Osteoblast (primary cell): ENCODE data around the gene AXDND1. TPM values are rescaled to one million over a fixed set of nuclear protein-coding genes. Genes with fewer than 3 reads are reported as not detected.

Source experiments
- DNase-seq: peaks from one replicate; pipeline ENCODE4 v3.0.0; 2011; ENCODE audit warnings: low spot score, mixed read lengths; ENCODE audit not compliant: insufficient read length; ENCODE audit errors: missing footprints
- H2AFZ ChIP-seq: 2 replicates; pipeline ENCODE4 v1.6.0; 2011; ENCODE audit warnings: mild to moderate bottlenecking, low read length
- H3K27ac ChIP-seq: 2 replicates; pipeline ENCODE4 v1.5.1; 2011; ENCODE audit warnings: mild to moderate bottlenecking, low read depth, low read length, moderate library complexity
- H3K27me3 ChIP-seq: 2 replicates; pipeline ENCODE4 v1.6.0; 2012; ENCODE audit warnings: mild to moderate bottlenecking, control low read depth, inconsistent platforms, low read length, moderate library complexity; ENCODE audit not compliant: insufficient read depth
- H3K36me3 ChIP-seq: 2 replicates; pipeline ENCODE4 v1.5.1; 2011; ENCODE audit warnings: mild to moderate bottlenecking, low read length, control low read depth, moderate library complexity; ENCODE audit not compliant: insufficient read depth
- H3K4me1 ChIP-seq: 2 replicates; pipeline ENCODE4 v1.5.1; 2011; ENCODE audit warnings: mild to moderate bottlenecking, low read length, control low read depth, moderate library complexity; ENCODE audit not compliant: insufficient read depth
- H3K4me2 ChIP-seq: 2 replicates; pipeline ENCODE4 v1.6.0; 2011; ENCODE audit warnings: mild to moderate bottlenecking, low read length; ENCODE audit not compliant: insufficient read depth
- H3K4me3 ChIP-seq: fragments of 200-600 bp; sonication (generic); 3 replicates; pipeline ENCODE4 v1.5.1; 2012; ENCODE audit warnings: mild to moderate bottlenecking, low read length, inconsistent platforms; ENCODE audit not compliant: insufficient read depth
- H3K79me2 ChIP-seq: 2 replicates; pipeline ENCODE4 v1.6.0; 2012; ENCODE audit warnings: mild to moderate bottlenecking, low read length, control low read depth, inconsistent platforms; ENCODE audit not compliant: insufficient read depth
- H3K9me3 ChIP-seq: 2 replicates; pipeline ENCODE4 v1.5.1; 2011; ENCODE audit warnings: low read depth, low read length, control low read depth
- H4K20me1 ChIP-seq: 2 replicates; pipeline ENCODE4 v1.6.0; 2012; ENCODE audit warnings: mild to moderate bottlenecking, low read length, control low read depth; ENCODE audit not compliant: insufficient read depth
- CTCF ChIP-seq: IDR thresholded peaks from 2 replicates; pipeline ENCODE4 v1.5.1; 2011; ENCODE audit warnings: mild to moderate bottlenecking, low read depth, low read length, moderate library complexity; ENCODE audit errors: extremely low read depth
- total RNA-seq: library from RNA; depleted of rRNA; stranded (reverse); fragments of >200 nt; gene quantifications from 2 replicates; pipeline ENCODE4 v1.2.3, GENCODE V29; 2012

The AXDND1 gene
- total RNA-seq, 1 donor: 0.72 TPM

DNA sequence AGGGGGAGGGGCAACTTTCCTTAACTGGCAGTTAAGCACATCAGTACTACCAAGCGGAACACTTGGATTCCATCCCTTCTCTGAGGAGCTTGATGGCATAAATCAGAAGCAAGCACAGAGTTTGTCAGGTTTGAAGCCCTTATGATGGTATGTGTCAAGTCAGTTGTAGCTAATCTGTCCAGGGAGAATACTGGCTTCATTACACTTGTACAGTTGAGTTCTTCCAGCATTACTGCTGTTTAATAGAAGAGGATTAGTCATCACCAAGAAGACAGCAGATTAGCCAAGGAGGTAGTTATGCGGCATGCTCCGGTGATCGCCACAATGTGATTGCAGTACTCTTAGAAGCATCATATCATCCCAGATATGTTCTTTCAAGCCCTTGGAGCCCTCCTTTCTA is 223.7 kb downstream of the AXDND1 start:
- no peaks in the 10 kb centered on the region for H3K36me3 ChIP-seq
- no peaks in the 10 kb centered on the region for H3K9me3 ChIP-seq
- no peak for DNase-seq
- H3K4me1 ChIP-seq: no peaks in the 10 kb centered on the region
- no peak overlapping the region for H3K4me3 ChIP-seq
- peaks cover 21% of the 10 kb centered on the region for H3K27me3 ChIP-seq
- H3K27ac ChIP-seq: no peak overlapping the region
- H3K4me2 ChIP-seq: no peak overlapping the region
- TF ChIP-seq CTCF: no peak
- no peaks in the 10 kb centered on the region for H3K79me2 ChIP-seq
- no peak overlapping the region for H2AFZ ChIP-seq
- no peaks in the 10 kb centered on the region for H4K20me1 ChIP-seq

DNA sequence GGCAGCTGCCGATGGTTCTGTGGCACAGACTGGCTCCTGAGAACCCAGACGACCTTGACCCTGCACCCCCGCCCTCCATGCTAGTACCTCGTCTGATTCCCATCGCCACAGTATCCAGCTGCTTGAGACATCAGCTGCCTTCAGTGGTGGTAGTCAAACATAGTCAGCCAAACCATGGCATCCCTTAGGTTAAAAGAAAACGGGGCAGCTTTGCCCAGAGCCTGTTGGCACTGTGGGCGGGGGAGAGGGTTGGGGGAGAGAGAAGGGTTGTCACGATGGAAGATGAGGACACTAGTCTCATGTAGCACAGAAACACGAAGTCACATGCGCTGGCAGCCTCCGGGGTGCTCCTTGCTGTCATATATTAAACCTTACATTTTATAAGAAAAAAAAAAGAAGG is 224.9 kb downstream of the AXDND1 start:
- no peaks in the 10 kb centered on the region for H4K20me1 ChIP-seq
- no peaks in the 10 kb centered on the region for H3K36me3 ChIP-seq
- H3K4me3 ChIP-seq: no peak overlapping the region
- H3K4me2 ChIP-seq: no peak overlapping the region
- H3K9me3 ChIP-seq: no peaks in the 10 kb centered on the region
- H3K4me1 ChIP-seq: no peaks in the 10 kb centered on the region
- H3K79me2 ChIP-seq: no peaks in the 10 kb centered on the region
- H2AFZ ChIP-seq: no peak overlapping the region
- no peak overlapping the region for H3K27ac ChIP-seq
- H3K27me3 ChIP-seq: peaks cover 21% of the 10 kb centered on the region
- no peak for TF ChIP-seq CTCF
- peak; percentile 52 for DNase-seq

DNA sequence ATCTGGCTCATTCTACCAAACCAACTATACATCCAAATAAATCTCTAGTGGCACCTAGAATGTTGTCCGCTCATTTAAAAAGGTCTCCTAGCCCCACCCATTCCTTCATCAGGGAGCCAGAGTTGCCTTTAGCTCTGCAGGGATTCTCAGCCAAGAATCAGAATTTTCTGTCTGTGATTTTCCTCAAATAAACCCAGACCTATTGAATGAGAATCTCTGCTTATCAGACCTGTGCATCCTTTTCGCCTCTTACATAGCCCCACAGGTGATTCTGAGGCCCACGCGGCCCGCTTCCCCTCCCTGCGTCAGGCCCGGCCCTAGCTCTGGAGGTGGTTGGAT is 225.5 kb downstream of the AXDND1 start:
- no peaks in the 10 kb centered on the region for H4K20me1 ChIP-seq
- H3K27me3 ChIP-seq: peaks cover 21% of the 10 kb centered on the region
- TF ChIP-seq CTCF: no peak
- no peak overlapping the region for H2AFZ ChIP-seq
- peak; percentile 73 for DNase-seq
- no peaks in the 10 kb centered on the region for H3K36me3 ChIP-seq
- H3K27ac ChIP-seq: no peak overlapping the region
- H3K9me3 ChIP-seq: no peaks in the 10 kb centered on the region
- no peak overlapping the region for H3K4me3 ChIP-seq
- no peaks in the 10 kb centered on the region for H3K4me1 ChIP-seq
- H3K79me2 ChIP-seq: no peaks in the 10 kb centered on the region
- no peak overlapping the region for H3K4me2 ChIP-seq

DNA sequence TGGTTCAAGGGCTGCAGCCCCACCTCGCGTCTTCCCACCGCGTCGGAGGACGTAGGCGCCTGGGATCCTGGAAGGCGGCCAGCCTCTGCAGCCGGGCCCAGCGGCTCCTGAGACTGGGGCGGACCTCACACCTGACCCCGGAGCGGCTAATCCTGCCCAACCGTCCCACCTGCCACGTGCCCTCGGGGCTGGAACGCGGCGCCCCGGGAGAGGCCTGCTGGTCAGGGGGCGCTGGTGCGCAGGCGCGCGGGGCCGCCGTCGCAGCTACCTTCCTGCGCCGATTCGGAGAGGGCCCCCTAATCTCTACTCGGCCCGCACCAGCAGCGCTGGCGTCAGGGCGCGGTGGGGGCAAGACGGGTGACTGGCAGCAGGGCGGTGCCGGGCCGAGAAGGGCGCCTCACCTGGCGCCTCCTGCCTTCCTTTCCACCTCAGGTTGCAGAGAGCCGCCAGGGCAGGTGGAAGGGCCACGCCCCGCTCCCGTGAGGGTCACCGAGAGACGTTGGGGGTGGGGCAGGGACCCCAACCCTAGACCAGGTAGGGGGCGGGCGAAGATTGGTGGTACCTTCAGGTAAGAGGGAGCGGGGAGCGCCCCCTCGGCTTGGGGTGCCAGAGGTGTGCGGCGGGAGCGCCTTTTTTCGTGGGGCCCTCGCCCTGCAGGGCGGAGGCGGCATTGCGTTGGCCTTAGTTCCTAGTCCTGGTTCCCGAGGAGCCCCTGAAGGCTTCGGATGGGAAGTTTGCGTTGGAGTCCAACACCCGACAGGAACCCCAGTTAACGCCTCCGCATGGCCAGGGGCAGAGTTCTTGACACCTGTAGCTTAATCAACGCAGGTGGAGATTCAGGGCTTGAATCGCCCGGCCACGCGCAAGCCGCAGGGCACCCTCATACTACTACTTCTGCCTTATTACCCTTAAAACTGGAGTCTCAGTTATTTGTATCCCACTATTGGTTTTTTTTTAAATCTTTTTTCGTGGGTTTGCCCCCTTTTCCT is 226.1 kb downstream of the AXDND1 start, which contains the start of gene TDRD5:
Gene TDRD5, plus strand, starts transcription at position 241 of the 989 bp plus-strand sequence. CDS start 784 bp downstream, outside the sequence.
- peak; percentile 81 for DNase-seq
- Histone ChIP-seq H3K4me2 (no peak within 1 kb of the TSS), H2AFZ (no peak within 1 kb of the TSS), H4K20me1 (no peaks in the 10 kb centered on the region), H3K4me1 (no peaks in the 10 kb centered on the region), H3K27me3 (peaks cover 21% of the 10 kb centered on the region), H3K4me3 (no peak within 1 kb of the TSS), H3K9me3 (no peaks in the 10 kb centered on the region), H3K36me3 (no peaks in the 10 kb centered on the region), H3K27ac (no peak within 1 kb of the TSS), H3K79me2 (no peaks in the 10 kb centered on the region)
- TF ChIP-seq CTCF: no peak
